Endothelial cell of umbilical vein (primary cell): ENCODE results near the gene IL6ST.

Experiments used
- POLR2A ChIP-seq: IDR thresholded peaks from 2 replicates; pipeline ENCODE4 v1.6.1; 2012; ENCODE audit warnings: low read depth, mild to moderate bottlenecking, control low read depth, low read length
- POLR2AphosphoS5 ChIP-seq: IDR thresholded peaks from 2 replicates; pipeline ENCODE4 v1.6.1; 2012; ENCODE audit warnings: low read depth, mild to moderate bottlenecking, control low read depth, low read length, moderate library complexity; ENCODE audit not compliant: insufficient read depth

GRCh38 chr5:55935371-55935770 lies 59.4 kb downstream of the IL6ST start:
- TF ChIP-seq POLR2A (no peak), POLR2AphosphoS5 (no peak)
